Lung (tissue), 12 donors: ENCODE data around the gene CAPSL. TPM values are rescaled to one million over a fixed set of nuclear protein-coding genes. Genes with fewer than 3 reads are reported as not detected.

Experiments used
- ATAC-seq: fragments of 200-7000 bp; cut with Tn5 transposase; one replicate; pipeline ENCODE4 v1.9.1; 2020; ENCODE audit warnings: moderate number of reproducible peaks; ENCODE audit not compliant: insufficient read depth, low FRiP score
- DNase-seq, 3 donors: peaks; one replicate each; pipeline ENCODE4 v3.0.0-alpha.2; 2013 to 2017
- H3K27ac ChIP-seq, 2 donors: one replicate each; pipeline ENCODE4 v1.5.1; 2013; ENCODE audit warnings: mild to moderate bottlenecking in 2 of 2, moderate library complexity in 2 of 2, control low read depth in 1 of 2, inconsistent platforms in 1 of 2, low read depth in 1 of 2, low read length in 1 of 2
- H3K27me3 ChIP-seq, 3 donors: one replicate each; pipeline ENCODE4 v1.5.1; 2013; ENCODE audit warnings: low read length in 2 of 3; ENCODE audit not compliant: control insufficient read depth in 3 of 3, insufficient read depth in 3 of 3
- H3K36me3 ChIP-seq, 4 donors: one replicate each; pipeline ENCODE4 v1.5.1; 2013; ENCODE audit warnings: low read length in 4 of 4, mild to moderate bottlenecking in 1 of 4, moderate library complexity in 1 of 4; ENCODE audit not compliant: control insufficient read depth in 4 of 4, insufficient read depth in 4 of 4
- H3K4me1 ChIP-seq, 5 donors: one replicate each; pipeline ENCODE4 v1.5.1; 2013; ENCODE audit warnings: low read length in 5 of 5, mild to moderate bottlenecking in 2 of 5, moderate library complexity in 1 of 5; ENCODE audit not compliant: control insufficient read depth in 5 of 5, insufficient read depth in 5 of 5
- H3K4me3 ChIP-seq: one replicate; pipeline ENCODE4 v1.5.1; 2013; ENCODE audit warnings: mild to moderate bottlenecking, control low read depth, moderate library complexity
- H3K9ac ChIP-seq, 2 donors: one replicate each; pipeline ENCODE4 v1.5.1; 2013; ENCODE audit warnings: low read length in 2 of 2, control low read depth in 1 of 2; ENCODE audit not compliant: insufficient read depth in 1 of 2
- H3K9me3 ChIP-seq, 4 donors: one replicate each; pipeline ENCODE4 v1.5.1; 2013; ENCODE audit warnings: low read length in 3 of 4, mild to moderate bottlenecking in 1 of 4, moderate library complexity in 1 of 4; ENCODE audit not compliant: control insufficient read depth in 4 of 4, insufficient read depth in 3 of 4
- CTCF ChIP-seq: IDR thresholded peaks from 2 replicates; pipeline ENCODE4 v1.5.1; 2012; ENCODE audit warnings: mild to moderate bottlenecking; ENCODE audit errors: control extremely low read depth, extremely low read depth
- WGBS, 2 donors: extraction: QIAGEN DNeasy Blood & Tissue Kit; methylation state at CpG; one replicate each; pipeline ENCODE4 v1.1.7; 2013; 5-methylcytosine and 5-hydroxymethylcytosine counted together
- polyA plus RNA-seq, 2 donors: library from polyadenylated mRNA; stranded (reverse); fragments of 200-250 nt; gene quantifications; one replicate each; pipeline ENCODE4 v1.2.1, GENCODE V29; 2013
- total RNA-seq, 2 donors: library from RNA; depleted of rRNA in 1 of 2; stranded (reverse); fragments of >200 nt in 1 of 2; gene quantifications; one replicate each; pipeline ENCODE4 v1.2.1, GENCODE V29; 2014 to 2021
- donor health status: control.
- donor health status: control.
- donor health status: Bipolar disorder and iron deficiency.
- donor health status: healthy.
- donor health status: DM: yes; HTN: yes; CAD: no.

CAPSL gene
- total and polyA plus RNA-seq, 4 donors: 15.9 to 37.9 (median 21.2) TPM

GRCh38 chr5:35960328-35960727, 21.9 kb upstream of the CAPSL start:
- no peak overlapping the region for H3K9ac ChIP-seq
- no peak for TF ChIP-seq CTCF
- no peaks in the 10 kb centered on the region for H3K36me3 ChIP-seq
- no peak for DNase-seq
- no peaks in the 10 kb centered on the region for H3K4me1 ChIP-seq
- H3K4me3 ChIP-seq: no peak overlapping the region
- no peaks in the 10 kb centered on the region for H3K27me3 ChIP-seq
- ATAC-seq: no peak
- no peak overlapping the region for H3K27ac ChIP-seq
- WGBS, 2 donors: 72 to 77% methylated on average over 7 of the region's 7 CpGs
- peaks cover 0 to 16% (median 3%) of the 10 kb centered on the region in 4 donors for H3K9me3 ChIP-seq

DNA sequence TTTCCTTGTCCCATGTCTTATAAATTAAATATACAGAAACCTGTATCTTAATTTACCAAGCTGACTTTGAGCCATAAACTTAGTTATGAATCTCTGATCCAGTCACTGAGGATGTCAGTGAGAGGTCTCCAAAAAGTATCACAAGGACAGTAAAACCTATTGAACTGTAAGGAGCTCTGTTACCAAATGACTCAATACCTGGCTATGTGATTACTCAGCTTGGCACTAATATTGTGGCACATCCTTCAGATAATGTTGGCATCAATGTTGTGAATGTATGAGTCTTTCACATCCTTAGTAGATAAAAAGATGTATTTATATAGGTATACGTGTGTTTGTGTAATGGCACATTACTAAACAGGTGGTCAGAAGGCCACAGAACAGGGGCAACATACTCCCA, 18.0 kb upstream of the CAPSL start:
- Histone ChIP-seq H3K4me1 (peaks cover 0 to 13% (median 0%) of the 10 kb centered on the region in 5 donors), H3K36me3 (no peaks in the 10 kb centered on the region), H3K27me3 (no peaks in the 10 kb centered on the region), H3K9me3 (peaks cover 0 to 8% (median 0%) of the 10 kb centered on the region in 4 donors), H3K27ac (no peak overlapping the region), H3K4me3 (no peak overlapping the region), H3K9ac (no peak overlapping the region)
- TF ChIP-seq CTCF: no peak
- WGBS, 2 donors: 86 to 97% methylated on average over 1 of the region's 1 CpG
- DNase-seq (no peak), ATAC-seq (no peak)

GRCh38 chr5:35954175-35954574, 15.8 kb upstream of the CAPSL start:
- Histone ChIP-seq H3K4me3 (no peak overlapping the region), H3K27me3 (no peaks in the 10 kb centered on the region), H3K27ac (no peak overlapping the region), H3K9me3 (peaks cover 0 to 2% (median 0%) of the 10 kb centered on the region in 4 donors), H3K36me3 (no peaks in the 10 kb centered on the region), H3K9ac (no peak overlapping the region), H3K4me1 (peaks cover 0 to 17% (median 0%) of the 10 kb centered on the region in 5 donors)
- no peak for DNase-seq
- no peak for TF ChIP-seq CTCF
- no peak for ATAC-seq
- 70 to 80% methylated on average over 9 of the region's 9 CpGs for WGBS, 2 donors

GRCh38 chr5:35947085-35947484, 8.7 kb upstream of the CAPSL start:
- Histone ChIP-seq H3K9me3 (no peaks in the 10 kb centered on the region), H3K27ac (no peak overlapping the region), H3K36me3 (no peaks in the 10 kb centered on the region), H3K4me1 (peaks cover 0 to 11% (median 0%) of the 10 kb centered on the region in 5 donors), H3K27me3 (no peaks in the 10 kb centered on the region), H3K9ac (no peak overlapping the region), H3K4me3 (no peak overlapping the region)
- TF ChIP-seq CTCF: no peak
- ATAC-seq (no peak), DNase-seq (no peak)
- 75 to 78% methylated on average over 5 of the region's 5 CpGs for WGBS, 2 donors
